ENCODE data around the gene FHIT. TPM values are rescaled to one million over a fixed set of nuclear protein-coding genes. Genes with fewer than 3 reads are reported as not detected.

FHIT gene
- total RNA-seq, 2 experiments from 2014 or later: 86.0 to 90.6 TPM

DNA sequence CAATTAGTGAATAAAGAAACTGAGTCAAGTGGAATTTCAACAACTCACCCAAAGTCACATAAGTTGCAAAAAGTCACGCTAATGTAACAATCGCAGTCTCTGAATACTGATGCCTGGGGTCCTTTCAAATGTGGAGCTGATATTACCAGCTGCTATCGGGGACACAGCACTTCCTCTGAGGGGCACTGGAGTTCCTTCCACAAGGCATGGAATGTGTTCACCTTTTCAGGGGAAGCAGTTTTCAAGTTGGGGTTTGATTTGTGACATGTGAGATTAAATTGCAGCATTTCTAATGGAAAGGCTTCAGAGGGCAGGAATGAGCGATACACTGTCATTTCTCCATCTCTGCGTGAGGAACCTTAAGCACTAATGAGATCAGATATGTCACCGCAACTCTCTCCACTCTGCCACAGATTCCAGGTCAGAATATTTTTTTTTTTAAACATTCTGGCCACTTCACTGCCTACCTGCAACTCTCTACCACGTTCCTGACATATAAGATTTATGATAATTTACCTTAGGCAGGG, 1394.3 kb downstream of the FHIT start:
- H3K4me1 Mint-ChIP-seq (ENCODE audit: low read depth): peaks cover 24% of the 10 kb centered on the region

DNA sequence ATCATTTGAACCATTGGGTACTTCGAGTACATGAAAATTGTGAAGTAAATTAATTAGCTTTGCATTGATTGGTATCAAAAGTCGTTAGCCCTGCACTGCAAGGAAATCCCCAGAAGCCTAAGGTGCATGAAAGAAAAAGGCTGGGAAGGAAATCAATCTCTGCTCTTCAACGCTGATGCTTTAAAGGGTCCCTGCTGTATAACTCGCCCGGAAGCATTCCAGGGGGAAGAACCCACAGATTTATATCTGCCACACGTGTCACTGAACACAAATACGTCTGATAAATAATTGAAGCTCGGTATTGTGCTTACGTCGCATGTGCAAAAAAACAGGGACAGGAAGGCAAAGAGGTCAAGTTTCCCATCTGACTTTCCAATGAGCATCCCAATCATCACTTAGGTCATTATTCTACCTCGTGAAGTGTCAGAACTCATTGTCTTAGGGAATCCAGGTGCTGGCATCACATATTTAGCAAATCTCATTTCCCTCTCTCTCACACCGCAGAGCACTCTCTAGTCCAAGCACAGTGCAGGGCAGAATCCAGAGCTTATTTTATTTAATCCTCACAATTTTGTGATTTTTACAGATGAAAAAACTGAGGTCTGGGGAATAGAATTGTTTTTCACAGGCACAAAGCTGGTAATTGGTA, 1397.1 kb downstream of the FHIT start:
- H3K36me3 ChIP-seq (ENCODE audit: insufficient read depth, low read length): no peaks in the 10 kb centered on the region
- intact Hi-C loops (cut with DNase I, micrococcal nuclease): no loop called here
- no peaks in the 10 kb centered on the region for H3K9me3 ChIP-seq (ENCODE audit: control insufficient read depth in 1 of 2, insufficient read depth in 1 of 2, low read length in 2 of 2)
- no peak for ATAC-seq (ENCODE audit: poor library complexity)
- no peak for DNase-seq
- POLR2A ChIA-PET: no interaction called here
- TF ChIP-seq, protein P1, sequence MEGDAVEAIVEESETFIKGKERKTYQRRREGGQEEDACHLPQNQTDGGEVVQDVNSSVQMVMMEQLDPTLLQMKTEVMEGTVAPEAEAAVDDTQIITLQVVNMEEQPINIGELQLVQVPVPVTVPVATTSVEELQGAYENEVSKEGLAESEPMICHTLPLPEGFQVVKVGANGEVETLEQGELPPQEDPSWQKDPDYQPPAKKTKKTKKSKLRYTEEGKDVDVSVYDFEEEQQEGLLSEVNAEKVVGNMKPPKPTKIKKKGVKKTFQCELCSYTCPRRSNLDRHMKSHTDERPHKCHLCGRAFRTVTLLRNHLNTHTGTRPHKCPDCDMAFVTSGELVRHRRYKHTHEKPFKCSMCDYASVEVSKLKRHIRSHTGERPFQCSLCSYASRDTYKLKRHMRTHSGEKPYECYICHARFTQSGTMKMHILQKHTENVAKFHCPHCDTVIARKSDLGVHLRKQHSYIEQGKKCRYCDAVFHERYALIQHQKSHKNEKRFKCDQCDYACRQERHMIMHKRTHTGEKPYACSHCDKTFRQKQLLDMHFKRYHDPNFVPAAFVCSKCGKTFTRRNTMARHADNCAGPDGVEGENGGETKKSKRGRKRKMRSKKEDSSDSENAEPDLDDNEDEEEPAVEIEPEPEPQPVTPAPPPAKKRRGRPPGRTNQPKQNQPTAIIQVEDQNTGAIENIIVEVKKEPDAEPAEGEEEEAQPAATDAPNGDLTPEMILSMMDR (IDR thresholded peaks at IDR 0.05): no peak
- H3K27me3 Mint-ChIP-seq: no peaks in the 10 kb centered on the region
- H3K27ac ChIP-seq (ENCODE audit: low read depth in 1 of 2, low read length in 2 of 2): no peak overlapping the region
- no peak overlapping the region for H3K27ac Mint-ChIP-seq
- no peaks in the 10 kb centered on the region for H3K9me3 Mint-ChIP-seq
- CTCF ChIA-PET: no interaction called here
- no peak overlapping the region for H3K4me3 ChIP-seq (ENCODE audit: low read length)
- peaks cover 59% of the 10 kb centered on the region for H3K36me3 Mint-ChIP-seq (ENCODE audit: low read depth)
- H3K4me1 Mint-ChIP-seq (ENCODE audit: low read depth): peaks cover 16% of the 10 kb centered on the region
- peaks cover 2% of the 10 kb centered on the region for H3K4me1 ChIP-seq (ENCODE audit: insufficient read depth, low read length)
- H3K4me3 Mint-ChIP-seq: no peak overlapping the region
- H3K27me3 ChIP-seq (ENCODE audit: control insufficient read depth in 1 of 2, insufficient read depth in 2 of 2, low read length in 2 of 2): no peaks in the 10 kb centered on the region

More for the DNA sequence above, 1394.3 kb downstream of the FHIT start:
- Histone ChIP-seq H3K27me3 (ENCODE audit: control insufficient read depth in 1 of 2, insufficient read depth in 2 of 2, low read length in 2 of 2) (no peaks in the 10 kb centered on the region), H3K36me3 (ENCODE audit: insufficient read depth, low read length) (no peaks in the 10 kb centered on the region), H3K4me3 (ENCODE audit: low read length) (no peak overlapping the region), H3K9me3 (ENCODE audit: control insufficient read depth in 1 of 2, insufficient read depth in 1 of 2, low read length in 2 of 2) (no peaks in the 10 kb centered on the region), H3K27ac (ENCODE audit: low read depth in 1 of 2, low read length in 2 of 2) (no peak overlapping the region), H3K4me1 (ENCODE audit: insufficient read depth, low read length) (peaks cover 2% of the 10 kb centered on the region)
- CTCF ChIA-PET: interaction anchor here (1.1 to 1.4 kb wide), 6 partner anchors 9 to 644 kb away, joined by 3 to 9 read pairs (median 4); no protein-coding TSS in a partner anchor
- POLR2A ChIA-PET: interaction anchor here (1.0 to 1.6 kb wide), 2 partner anchors 222 to 282 kb away, joined by 3 to 4 read pairs; no protein-coding TSS in a partner anchor
- TF ChIP-seq, protein P1 (IDR thresholded peaks at IDR 0.05): no peak
- Mint-ChIP-seq H3K4me3 (no peak overlapping the region), H3K27me3 (no peaks in the 10 kb centered on the region), H3K36me3 (ENCODE audit: low read depth) (peaks cover 50% of the 10 kb centered on the region), H3K9me3 (no peaks in the 10 kb centered on the region), H3K27ac (no peak overlapping the region)
- no peak for DNase-seq
- ATAC-seq (ENCODE audit: poor library complexity): no peak
- intact Hi-C loops (cut with DNase I, micrococcal nuclease): loop anchor here (1.0 to 5.0 kb wide), 5 partner anchors 282 to 645 kb away; no protein-coding TSS in a partner anchor

DNA sequence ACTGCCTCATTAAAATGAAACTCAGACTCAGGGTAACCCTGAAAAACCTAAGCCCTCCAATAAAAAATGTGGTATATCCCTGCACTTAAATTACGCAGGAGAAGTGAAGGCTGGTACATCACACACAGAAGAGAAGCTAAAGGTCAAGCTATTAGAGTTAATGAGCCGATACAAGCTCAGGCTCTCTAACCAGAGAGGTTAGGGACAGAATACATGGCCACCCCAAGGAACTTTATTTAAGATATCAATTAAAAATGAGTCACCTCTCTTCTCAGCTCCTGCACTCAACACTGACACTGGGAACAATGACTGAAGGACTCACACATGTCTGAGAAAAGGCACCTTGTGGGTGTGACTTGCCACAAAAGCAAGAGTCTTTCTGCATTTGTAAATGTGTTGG, 1400.8 kb downstream of the FHIT start:
- CTCF ChIA-PET: no interaction called here
- intact Hi-C loops (cut with DNase I, micrococcal nuclease): no loop called here

More for the DNA sequence above, 1400.8 kb downstream of the FHIT start:
- ATAC-seq (ENCODE audit: poor library complexity): no peak
- H3K27me3 Mint-ChIP-seq: no peaks in the 10 kb centered on the region
- H3K4me1 ChIP-seq (ENCODE audit: insufficient read depth, low read length): no peaks in the 10 kb centered on the region
- H3K36me3 ChIP-seq (ENCODE audit: insufficient read depth, low read length): no peaks in the 10 kb centered on the region
- H3K9me3 ChIP-seq (ENCODE audit: control insufficient read depth in 1 of 2, insufficient read depth in 1 of 2, low read length in 2 of 2): no peaks in the 10 kb centered on the region
- DNase-seq: no peak
- no peak overlapping the region for H3K4me3 Mint-ChIP-seq
- H3K27ac Mint-ChIP-seq: no peak overlapping the region
- H3K27ac ChIP-seq (ENCODE audit: low read depth in 1 of 2, low read length in 2 of 2): no peak overlapping the region
- H3K4me3 ChIP-seq (ENCODE audit: low read length): no peak overlapping the region
- H3K4me1 Mint-ChIP-seq (ENCODE audit: low read depth): peaks cover 17% of the 10 kb centered on the region
- POLR2A ChIA-PET: interaction anchor here (0.8 kb wide), 1 partner anchor 10 kb away, joined by 3 read pairs; no protein-coding TSS in a partner anchor
- TF ChIP-seq, protein P1 (IDR thresholded peaks at IDR 0.05): no peak
- peaks cover 64% of the 10 kb centered on the region for H3K36me3 Mint-ChIP-seq (ENCODE audit: low read depth)
- H3K9me3 Mint-ChIP-seq: peaks cover 8% of the 10 kb centered on the region
- H3K27me3 ChIP-seq (ENCODE audit: control insufficient read depth in 1 of 2, insufficient read depth in 2 of 2, low read length in 2 of 2): no peaks in the 10 kb centered on the region

Measured in CD4-positive, alpha-beta T cell (primary cell).